ENCODE data around the gene ALK. TPM values are rescaled to one million over a fixed set of nuclear protein-coding genes. Genes with fewer than 3 reads are reported as not detected.

ALK gene
- total RNA-seq, 2 experiments from 2014 or later = not detected

DNA sequence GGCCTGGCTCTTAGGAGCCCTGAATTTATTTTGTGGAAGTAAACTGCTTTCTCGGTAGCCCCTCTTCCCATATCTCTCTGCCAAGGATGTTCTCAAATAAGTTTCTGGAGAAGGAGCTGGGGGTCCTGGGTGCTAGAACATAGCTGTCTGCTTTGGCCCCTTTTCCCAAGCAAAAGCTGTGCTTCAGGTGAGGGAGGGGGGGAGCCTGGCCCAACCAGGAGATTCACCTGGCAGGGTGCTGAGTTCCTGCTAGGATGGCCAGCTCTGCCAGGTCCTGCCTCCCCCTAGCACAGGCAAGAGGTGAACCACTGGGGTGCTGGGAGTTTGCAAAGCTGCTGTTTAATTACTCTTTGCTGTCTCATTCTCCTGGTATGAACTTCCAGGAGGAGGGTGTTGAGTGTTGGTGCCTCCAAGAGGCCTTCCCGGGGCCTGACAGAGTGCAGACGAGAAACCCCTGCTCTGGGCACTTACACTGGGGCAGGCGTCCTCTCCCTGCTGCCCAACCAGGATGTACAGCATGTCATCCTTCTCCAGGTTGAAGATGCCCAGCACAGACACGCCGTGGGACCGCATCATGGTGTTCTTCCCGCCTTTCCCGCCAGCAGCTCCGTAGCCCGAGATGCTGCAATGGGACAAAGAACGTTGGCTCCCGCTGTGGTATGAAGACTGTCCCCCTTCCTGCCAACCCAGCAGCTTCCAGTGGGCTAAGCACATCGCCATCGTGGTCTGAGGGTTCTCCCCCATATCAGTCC lies 682.0 kb downstream of the ALK start:
- Mint-ChIP-seq H3K9me3 (no peaks in the 10 kb centered on the region), H3K27me3 (peaks cover 7% of the 10 kb centered on the region), H3K27ac (no peak overlapping the region), H3K4me1 (ENCODE audit: low read depth) (no peaks in the 10 kb centered on the region), H3K36me3 (ENCODE audit: low read depth) (no peaks in the 10 kb centered on the region), H3K4me3 (no peak overlapping the region)
- no peak for DNase-seq
- ATAC-seq = no peak
- POLR2A ChIA-PET = no interaction called here
- intact Hi-C loops (cut with micrococcal nuclease) = no loop called here
- TF ChIP-seq, protein P1, sequence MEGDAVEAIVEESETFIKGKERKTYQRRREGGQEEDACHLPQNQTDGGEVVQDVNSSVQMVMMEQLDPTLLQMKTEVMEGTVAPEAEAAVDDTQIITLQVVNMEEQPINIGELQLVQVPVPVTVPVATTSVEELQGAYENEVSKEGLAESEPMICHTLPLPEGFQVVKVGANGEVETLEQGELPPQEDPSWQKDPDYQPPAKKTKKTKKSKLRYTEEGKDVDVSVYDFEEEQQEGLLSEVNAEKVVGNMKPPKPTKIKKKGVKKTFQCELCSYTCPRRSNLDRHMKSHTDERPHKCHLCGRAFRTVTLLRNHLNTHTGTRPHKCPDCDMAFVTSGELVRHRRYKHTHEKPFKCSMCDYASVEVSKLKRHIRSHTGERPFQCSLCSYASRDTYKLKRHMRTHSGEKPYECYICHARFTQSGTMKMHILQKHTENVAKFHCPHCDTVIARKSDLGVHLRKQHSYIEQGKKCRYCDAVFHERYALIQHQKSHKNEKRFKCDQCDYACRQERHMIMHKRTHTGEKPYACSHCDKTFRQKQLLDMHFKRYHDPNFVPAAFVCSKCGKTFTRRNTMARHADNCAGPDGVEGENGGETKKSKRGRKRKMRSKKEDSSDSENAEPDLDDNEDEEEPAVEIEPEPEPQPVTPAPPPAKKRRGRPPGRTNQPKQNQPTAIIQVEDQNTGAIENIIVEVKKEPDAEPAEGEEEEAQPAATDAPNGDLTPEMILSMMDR (IDR thresholded peaks at IDR 0.05) = no peak
- CTCF ChIA-PET = interaction anchor here (0.7 to 1.4 kb wide), 2 partner anchors 15 to 27 kb away, joined by 3 read pairs; no protein-coding TSS in a partner anchor

DNA sequence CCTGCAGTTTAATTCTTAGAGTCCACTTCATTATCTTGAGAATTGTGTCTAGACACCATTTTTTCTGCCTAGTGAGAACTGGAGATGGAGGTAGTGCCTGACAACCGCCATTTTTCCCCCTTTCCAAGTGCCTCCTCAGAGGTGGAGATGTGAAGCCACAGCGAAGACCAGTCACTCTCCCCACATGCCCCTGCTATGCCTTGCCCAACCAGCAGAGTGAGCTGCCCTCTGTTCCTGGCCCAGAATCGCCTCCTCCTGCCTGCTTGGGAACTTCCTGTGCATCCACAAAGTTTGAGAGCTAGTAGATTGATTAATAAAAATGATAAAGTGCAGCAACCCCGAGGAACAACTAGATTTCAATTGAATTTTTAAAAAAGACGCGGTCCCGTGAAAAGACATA lies 682.9 kb downstream of the ALK start:
- ChIA-PET POLR2A (no interaction called here), CTCF (interaction anchor here (0.6 to 1.4 kb wide), 3 partner anchors 14 to 211 kb away, joined by 3 read pairs; no protein-coding TSS in a partner anchor)
- Mint-ChIP-seq H3K27ac (no peak overlapping the region), H3K4me3 (no peak overlapping the region), H3K9me3 (no peaks in the 10 kb centered on the region), H3K36me3 (ENCODE audit: low read depth) (no peaks in the 10 kb centered on the region), H3K4me1 (ENCODE audit: low read depth) (no peaks in the 10 kb centered on the region), H3K27me3 (peaks cover 7% of the 10 kb centered on the region)
- ATAC-seq (peak; percentile 51), DNase-seq (peak; percentile 17)
- TF ChIP-seq, protein P1 (IDR thresholded peaks at IDR 0.05) = peak; percentile 35
- intact Hi-C loops (cut with micrococcal nuclease) = no loop called here

DNA sequence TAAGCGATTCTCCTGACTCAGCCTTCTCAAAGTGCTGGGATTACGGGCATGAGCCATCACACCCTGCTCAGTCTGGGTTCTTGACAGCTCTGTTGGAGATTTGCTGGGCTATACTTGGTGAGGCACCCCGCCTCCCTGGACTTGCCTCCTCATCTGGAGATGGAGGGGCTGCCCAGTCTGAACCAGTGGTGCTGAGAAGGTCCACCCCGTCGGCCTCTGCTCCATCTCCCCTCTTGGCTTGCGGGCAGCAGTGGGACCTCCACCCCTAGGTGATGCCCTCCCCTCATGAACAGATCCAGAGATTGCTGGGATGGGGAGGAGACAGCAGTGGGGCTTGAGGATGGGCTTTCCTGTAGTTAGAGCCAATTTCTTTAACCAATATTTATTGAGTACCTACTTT lies 685.3 kb downstream of the ALK start:
- ChIA-PET CTCF (no interaction called here), POLR2A (no interaction called here)
- H3K4me1 Mint-ChIP-seq (ENCODE audit: low read depth) = no peaks in the 10 kb centered on the region
- no peak for DNase-seq
- H3K9me3 Mint-ChIP-seq = no peaks in the 10 kb centered on the region
- no peak overlapping the region for H3K4me3 Mint-ChIP-seq
- no peak for ATAC-seq
- intact Hi-C loops (cut with micrococcal nuclease) = no loop called here
- no peak overlapping the region for H3K27ac Mint-ChIP-seq
- no peaks in the 10 kb centered on the region for H3K36me3 Mint-ChIP-seq (ENCODE audit: low read depth)
- H3K27me3 Mint-ChIP-seq = peaks cover 5% of the 10 kb centered on the region
- TF ChIP-seq, protein P1 (IDR thresholded peaks at IDR 0.05) = no peak

DNA sequence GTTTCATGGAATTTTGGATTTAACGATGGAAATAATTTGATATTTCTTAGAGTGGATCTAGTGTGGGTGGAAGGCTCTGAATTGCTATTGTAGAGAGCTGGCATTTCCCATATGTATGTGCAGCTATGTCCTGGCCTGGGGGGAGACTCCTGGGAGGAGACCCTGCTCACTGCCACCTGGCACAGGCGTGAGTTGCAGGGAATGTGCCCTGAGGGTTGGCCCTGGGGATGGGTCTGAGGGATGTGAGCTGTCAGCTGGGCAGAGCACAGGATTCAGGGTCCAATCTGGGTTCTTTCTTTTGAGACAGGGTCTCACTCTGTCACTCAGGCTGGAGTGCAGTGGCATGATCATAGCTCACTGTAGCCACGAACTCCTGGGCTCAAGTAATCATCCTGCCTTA lies 686.0 kb downstream of the ALK start:
- H3K4me1 Mint-ChIP-seq (ENCODE audit: low read depth) = no peaks in the 10 kb centered on the region
- intact Hi-C loops (cut with micrococcal nuclease) = no loop called here
- H3K36me3 Mint-ChIP-seq (ENCODE audit: low read depth) = no peaks in the 10 kb centered on the region
- ATAC-seq = no peak
- H3K27ac Mint-ChIP-seq = no peak overlapping the region
- CTCF ChIA-PET = no interaction called here
- no peak for DNase-seq
- POLR2A ChIA-PET = no interaction called here
- H3K4me3 Mint-ChIP-seq = no peak overlapping the region
- H3K9me3 Mint-ChIP-seq = no peaks in the 10 kb centered on the region
- TF ChIP-seq, protein P1 (IDR thresholded peaks at IDR 0.05) = no peak
- H3K27me3 Mint-ChIP-seq = peaks cover 5% of the 10 kb centered on the region

DNA sequence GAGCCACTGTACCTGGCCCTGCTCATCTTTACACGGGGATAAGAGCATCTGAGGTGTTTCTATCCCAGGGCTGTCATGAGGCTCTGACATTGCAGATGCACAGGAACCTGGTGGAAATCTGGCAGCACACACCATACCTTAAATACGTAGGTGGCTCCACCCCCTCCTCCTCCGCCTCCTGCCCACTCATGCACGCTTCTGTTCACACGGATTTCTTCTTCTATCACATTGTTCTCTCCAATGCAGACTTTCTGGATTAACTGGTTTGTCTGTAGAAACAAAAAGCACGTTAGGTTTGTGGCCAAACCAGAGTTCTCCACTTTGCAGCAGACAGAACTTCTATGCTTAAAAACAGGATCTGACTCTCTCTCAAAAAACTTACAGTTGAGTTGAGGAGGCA lies 688.0 kb downstream of the ALK start:
- Mint-ChIP-seq H3K27me3 (peaks cover 5% of the 10 kb centered on the region), H3K9me3 (no peaks in the 10 kb centered on the region), H3K4me1 (ENCODE audit: low read depth) (no peaks in the 10 kb centered on the region), H3K27ac (no peak overlapping the region), H3K4me3 (no peak overlapping the region), H3K36me3 (ENCODE audit: low read depth) (no peaks in the 10 kb centered on the region)
- DNase-seq = no peak
- ATAC-seq = no peak
- TF ChIP-seq, protein P1 (IDR thresholded peaks at IDR 0.05) = no peak
- intact Hi-C loops (cut with micrococcal nuclease) = no loop called here
- ChIA-PET POLR2A (interaction anchor here (0.7 kb wide), 1 partner anchor 211 kb away, joined by 3 read pairs; no protein-coding TSS in a partner anchor), CTCF (no interaction called here)
